ENCODE data around the gene PTP4A2. TPM values are rescaled to one million over a fixed set of nuclear protein-coding genes. Genes with fewer than 3 reads are reported as not detected.

Gene PTP4A2
- total RNA-seq: 100 to 1,000 TPM; 240 to 332 TPM

DNA sequence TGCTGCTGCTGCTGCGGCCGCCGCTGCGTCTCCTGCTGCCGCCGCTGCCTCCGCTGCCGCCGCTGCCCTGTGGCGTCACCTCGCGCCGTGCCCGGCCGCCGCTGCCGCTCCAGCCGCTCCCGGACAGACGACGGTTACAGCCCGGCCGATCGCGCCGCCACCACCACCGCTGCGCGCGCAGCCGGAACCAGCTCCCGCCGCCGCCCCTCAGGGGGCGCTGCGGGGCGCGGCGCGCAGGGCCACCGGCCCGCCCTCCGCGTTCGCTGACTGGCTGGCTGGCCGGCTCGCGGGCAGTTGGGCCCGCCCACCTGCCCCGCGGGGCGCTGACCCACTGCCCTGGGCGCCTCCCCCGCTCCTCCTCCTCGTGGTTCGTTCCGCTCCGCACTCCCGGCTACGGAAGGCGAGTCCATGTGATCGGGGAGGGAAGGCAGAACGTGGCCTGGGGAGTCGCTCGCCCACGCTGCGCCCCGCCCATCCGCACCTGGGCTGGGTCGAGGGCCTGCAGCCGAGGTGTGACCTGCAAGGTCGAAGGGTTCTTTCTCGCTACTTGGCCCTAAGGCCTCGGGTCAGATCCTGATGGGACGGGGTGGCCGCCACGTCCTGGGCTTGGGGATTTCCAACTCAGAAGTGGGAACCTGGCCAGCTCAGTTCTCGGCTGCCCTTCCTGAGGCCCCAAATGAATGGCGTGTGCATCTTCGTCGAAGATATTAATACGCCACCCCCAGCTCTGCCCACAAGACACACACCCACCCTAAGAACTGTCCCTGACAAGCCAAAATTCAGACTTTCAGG, at the start of gene PTP4A2:
TSS of gene PTP4A2 (minus strand) at position 185 of the 792 bp plus-strand sequence. CDS start 19,303 bp downstream, outside the sequence.
- Histone ChIP-seq H3K27me3 (no peaks in the 10 kb centered on the region), H3K4me1 (peaks cover 20% of the 10 kb centered on the region), H3K9me3 (no peaks in the 10 kb centered on the region), H3K9ac (ENCODE audit: low read depth in 2 of 2, low read length in 2 of 2) (peak within 1 kb of the TSS; percentile 90 to 97), H3K36me3 (no peaks in the 10 kb centered on the region), H3K4me3 (peak within 1 kb of the TSS; percentile 45), H3K27ac (peak within 1 kb of the TSS; percentile 92)
- intact Hi-C loops (cut with DNase I): no loop called here
- TF ChIP-seq, protein P1, sequence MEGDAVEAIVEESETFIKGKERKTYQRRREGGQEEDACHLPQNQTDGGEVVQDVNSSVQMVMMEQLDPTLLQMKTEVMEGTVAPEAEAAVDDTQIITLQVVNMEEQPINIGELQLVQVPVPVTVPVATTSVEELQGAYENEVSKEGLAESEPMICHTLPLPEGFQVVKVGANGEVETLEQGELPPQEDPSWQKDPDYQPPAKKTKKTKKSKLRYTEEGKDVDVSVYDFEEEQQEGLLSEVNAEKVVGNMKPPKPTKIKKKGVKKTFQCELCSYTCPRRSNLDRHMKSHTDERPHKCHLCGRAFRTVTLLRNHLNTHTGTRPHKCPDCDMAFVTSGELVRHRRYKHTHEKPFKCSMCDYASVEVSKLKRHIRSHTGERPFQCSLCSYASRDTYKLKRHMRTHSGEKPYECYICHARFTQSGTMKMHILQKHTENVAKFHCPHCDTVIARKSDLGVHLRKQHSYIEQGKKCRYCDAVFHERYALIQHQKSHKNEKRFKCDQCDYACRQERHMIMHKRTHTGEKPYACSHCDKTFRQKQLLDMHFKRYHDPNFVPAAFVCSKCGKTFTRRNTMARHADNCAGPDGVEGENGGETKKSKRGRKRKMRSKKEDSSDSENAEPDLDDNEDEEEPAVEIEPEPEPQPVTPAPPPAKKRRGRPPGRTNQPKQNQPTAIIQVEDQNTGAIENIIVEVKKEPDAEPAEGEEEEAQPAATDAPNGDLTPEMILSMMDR (IDR thresholded peaks at IDR 0.05): no peak
- peak; percentile 96 for DNase-seq

DNA sequence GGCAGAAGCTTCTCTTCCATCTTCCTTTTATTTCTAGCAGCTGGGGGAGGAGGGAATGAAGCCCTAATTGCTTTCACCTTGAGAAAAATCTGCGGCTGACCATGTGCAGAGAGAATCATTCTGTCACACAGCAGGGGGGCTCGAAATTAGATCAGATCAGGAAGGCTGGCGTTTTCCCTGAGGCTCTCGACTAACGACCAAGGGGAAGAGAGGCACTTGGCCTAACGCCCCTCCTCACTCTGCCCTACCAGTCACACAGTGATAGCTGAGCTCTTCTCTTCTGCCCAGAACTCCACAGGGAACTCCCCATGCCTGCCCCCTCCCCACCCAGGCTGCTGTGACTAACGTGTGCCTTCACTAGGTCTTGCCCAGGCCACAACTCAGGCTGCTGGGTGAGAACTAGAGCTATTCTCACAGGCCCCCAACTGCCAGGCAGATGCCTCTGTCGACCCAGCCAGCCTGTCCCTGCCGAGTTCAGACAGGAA, 49.0 kb upstream of the PTP4A2 start:
- TF ChIP-seq, protein P1 (IDR thresholded peaks at IDR 0.05): no peak
- no peaks in the 10 kb centered on the region for H3K4me1 ChIP-seq
- H3K9ac ChIP-seq (ENCODE audit: low read depth in 2 of 2, low read length in 2 of 2): no peak overlapping the region
- H3K27ac ChIP-seq: no peak overlapping the region
- no peaks in the 10 kb centered on the region for H3K36me3 ChIP-seq
- no peaks in the 10 kb centered on the region for H3K27me3 ChIP-seq
- H3K9me3 ChIP-seq: no peaks in the 10 kb centered on the region
- no peak for DNase-seq
- H3K4me3 ChIP-seq: no peak overlapping the region
- intact Hi-C loops (cut with DNase I): no loop called here

DNA sequence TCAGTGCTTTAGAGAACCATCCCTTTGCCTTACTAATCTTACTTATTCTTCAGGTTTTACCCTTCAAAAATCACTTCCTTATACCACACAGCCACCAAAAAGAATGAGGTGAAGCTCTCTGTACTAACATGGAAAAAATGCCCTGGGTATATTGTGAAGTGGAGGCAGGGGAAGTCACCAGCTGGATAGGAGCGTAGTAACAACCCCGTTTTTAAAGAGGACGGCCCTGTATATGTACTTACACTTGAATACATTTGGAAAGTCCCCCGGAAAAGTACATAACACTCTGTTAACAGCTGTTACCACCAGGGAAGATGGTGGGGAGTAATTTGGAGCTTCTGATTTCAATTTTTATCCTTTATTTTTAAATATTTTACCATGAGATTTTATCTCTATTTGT, 47.3 kb upstream of the PTP4A2 start:
- DNase-seq: no peak
- no peaks in the 10 kb centered on the region for H3K36me3 ChIP-seq
- H3K4me1 ChIP-seq: no peaks in the 10 kb centered on the region
- no peak overlapping the region for H3K27ac ChIP-seq
- H3K9me3 ChIP-seq: no peaks in the 10 kb centered on the region
- TF ChIP-seq, protein P1 (IDR thresholded peaks at IDR 0.05): no peak
- no peaks in the 10 kb centered on the region for H3K27me3 ChIP-seq
- H3K4me3 ChIP-seq: no peak overlapping the region
- H3K9ac ChIP-seq (ENCODE audit: low read depth in 2 of 2, low read length in 2 of 2): peak overlapping the region; percentile 18 to 23
- intact Hi-C loops (cut with DNase I): no loop called here

DNA sequence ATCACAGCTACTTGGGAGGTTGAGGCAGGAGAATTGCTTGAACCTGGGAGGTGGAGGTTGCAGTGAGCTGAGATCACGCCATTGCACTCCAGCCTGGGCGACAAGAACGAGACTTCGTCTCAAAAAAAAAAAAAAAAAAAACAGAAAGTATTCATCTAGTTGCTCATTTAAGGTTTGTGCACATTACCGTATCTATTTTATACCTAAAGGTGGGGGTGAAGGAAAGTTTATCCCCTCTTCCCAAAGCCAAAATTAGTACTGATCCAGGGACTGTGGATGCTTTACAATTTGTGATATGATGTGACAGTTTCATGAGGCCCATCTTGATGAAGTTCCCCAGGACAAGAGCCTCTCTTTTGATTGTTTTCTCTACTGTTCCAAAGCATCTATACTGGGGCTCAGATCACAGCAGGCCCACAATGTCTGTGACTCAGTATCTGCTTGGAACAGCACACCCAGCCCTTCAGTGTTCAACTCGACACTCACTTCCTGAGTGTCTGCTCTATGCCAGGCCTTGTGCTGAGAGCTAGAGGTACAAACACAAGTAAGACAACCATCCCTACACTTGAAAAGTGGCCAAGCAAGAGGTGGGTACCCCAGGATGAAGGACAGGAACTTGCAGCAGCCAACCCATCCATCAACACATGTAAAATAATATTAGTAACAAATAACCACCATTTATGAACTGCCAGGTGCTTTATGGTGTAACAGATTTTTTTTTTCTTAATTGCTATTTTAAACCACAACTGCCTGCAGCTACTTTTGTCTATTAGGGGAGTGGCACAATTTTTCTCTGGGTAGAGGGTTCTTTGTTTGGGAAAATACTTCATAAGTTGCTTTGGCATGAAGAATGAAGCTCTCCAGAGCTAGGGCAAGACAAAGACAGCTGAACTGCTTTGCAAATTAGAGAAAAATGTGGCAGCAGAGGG, 46.5 kb upstream of the PTP4A2 start:
- H3K9ac ChIP-seq (ENCODE audit: low read depth in 2 of 2, low read length in 2 of 2): peak overlapping the region; percentile 18 to 23
- H3K36me3 ChIP-seq: no peaks in the 10 kb centered on the region
- intact Hi-C loops (cut with DNase I): no loop called here
- no peaks in the 10 kb centered on the region for H3K27me3 ChIP-seq
- TF ChIP-seq, protein P1 (IDR thresholded peaks at IDR 0.05): no peak
- H3K9me3 ChIP-seq: no peaks in the 10 kb centered on the region
- H3K4me3 ChIP-seq: no peak overlapping the region
- DNase-seq: no peak
- no peaks in the 10 kb centered on the region for H3K4me1 ChIP-seq
- no peak overlapping the region for H3K27ac ChIP-seq

DNA sequence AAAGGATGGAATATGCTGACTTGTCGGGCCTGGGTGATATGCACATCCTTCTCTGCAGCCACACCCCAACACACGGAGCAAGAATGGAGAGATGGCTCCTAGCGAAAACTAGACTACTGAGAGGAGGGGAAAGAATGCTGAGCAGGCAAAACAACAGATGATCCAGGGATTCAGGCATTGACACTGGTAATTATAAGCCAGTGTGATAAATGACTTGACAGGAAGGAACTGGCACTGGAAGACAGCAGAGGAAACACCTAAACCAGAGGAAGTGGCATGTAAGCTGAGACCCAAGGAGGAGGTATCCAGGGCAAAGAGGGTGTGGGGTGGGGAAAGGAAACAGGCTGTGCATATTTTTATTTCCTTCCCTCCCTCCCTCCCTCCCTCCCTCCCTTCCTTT, 43.8 kb upstream of the PTP4A2 start:
- Histone ChIP-seq H3K27ac (no peak overlapping the region), H3K9ac (ENCODE audit: low read depth in 2 of 2, low read length in 2 of 2) (no peak overlapping the region), H3K36me3 (no peaks in the 10 kb centered on the region), H3K27me3 (no peaks in the 10 kb centered on the region), H3K9me3 (no peaks in the 10 kb centered on the region), H3K4me3 (no peak overlapping the region), H3K4me1 (no peaks in the 10 kb centered on the region)
- intact Hi-C loops (cut with DNase I): no loop called here
- TF ChIP-seq, protein P1 (IDR thresholded peaks at IDR 0.05): no peak
- no peak for DNase-seq

Data from colonic mucosa (tissue), 4 donors.